NCI-H2107 treated with DMSO at 0.1 percent for 48 hours (cell line): ENCODE data around the gene PTPRT.

Source experiments
- DNase-seq: peaks from one replicate; lab custom pipeline; 2025; ENCODE audit not compliant: unreplicated experiment; lab: John Stamatoyannopoulos, UW

The PTPRT gene

GRCh38 chr20:42740226-42740870 lies 449.4 kb downstream of the PTPRT start:
- DNase-seq: no peak

DNA sequence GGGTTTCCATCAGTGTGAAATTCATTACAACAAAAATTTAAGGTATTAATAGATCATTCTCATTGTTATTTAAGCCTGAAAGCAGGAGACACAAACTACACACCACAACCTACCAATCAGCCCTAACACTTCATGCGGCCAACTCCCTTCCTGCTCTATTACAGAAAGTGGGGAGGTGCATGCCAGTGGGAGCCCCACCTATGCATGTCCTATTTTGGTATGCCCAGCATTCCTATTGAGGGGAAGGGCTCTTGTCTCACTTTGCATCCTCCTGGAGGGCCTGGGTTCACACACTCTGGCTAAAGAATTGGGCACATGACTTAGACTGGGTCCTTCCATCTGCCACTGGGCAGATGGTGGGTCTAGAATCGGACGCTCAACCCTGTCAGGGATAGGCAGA lies 450.0 kb downstream of the PTPRT start:
- no peak for DNase-seq

DNA sequence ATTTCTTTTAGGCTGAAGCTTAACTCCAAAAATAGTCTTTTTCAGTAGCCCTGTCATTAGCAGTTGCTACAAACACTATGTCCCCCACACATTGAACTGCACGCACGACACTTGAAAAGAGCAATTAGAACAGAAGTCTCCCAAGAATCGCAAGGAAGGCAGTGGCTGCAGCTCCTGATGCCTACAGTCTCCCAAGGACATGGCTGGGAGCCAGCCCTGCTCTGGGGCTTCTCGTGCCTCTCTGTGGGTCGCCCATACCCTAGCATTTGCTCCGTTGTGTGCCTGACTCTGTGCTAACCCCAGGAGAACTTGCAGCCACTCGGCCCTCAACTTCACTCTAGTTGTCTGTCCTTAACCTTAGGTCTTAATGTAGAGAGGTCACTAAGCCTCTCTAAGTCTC lies 454.2 kb downstream of the PTPRT start:
- no peak for DNase-seq

DNA sequence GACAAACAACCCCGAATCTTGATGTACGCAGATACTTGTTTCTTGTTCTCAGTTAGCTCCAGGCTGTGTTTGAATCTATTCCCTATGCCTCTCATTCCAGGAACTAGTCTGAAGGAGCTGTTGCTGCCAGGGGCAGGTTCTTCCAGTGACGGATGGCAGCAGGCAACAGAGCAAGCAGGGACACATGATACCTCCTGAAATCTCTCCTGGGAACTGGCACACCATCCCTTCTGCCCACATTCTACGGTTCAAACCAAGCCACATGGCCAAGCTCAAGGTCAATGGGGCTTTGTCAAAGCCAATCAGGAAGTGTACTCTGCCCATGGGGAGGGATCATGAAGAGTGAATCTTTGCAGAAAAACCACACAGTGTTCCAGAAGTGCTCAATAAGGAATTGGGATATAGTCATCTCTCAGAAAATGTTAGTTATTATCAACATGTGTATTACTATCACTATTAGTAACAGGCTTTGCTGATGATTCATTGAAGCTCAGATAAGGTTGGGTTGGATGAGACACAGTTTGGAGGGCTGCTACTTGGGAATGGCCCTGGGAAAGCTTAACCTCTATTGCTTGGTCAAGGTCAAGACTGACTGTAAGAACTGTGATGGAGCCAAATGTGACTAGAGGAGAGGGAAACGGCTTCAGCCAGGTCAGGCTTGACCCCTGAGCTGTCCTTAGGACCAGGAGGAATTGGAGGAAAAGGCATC lies 454.9 kb downstream of the PTPRT start:
- DNase-seq: no peak

DNA sequence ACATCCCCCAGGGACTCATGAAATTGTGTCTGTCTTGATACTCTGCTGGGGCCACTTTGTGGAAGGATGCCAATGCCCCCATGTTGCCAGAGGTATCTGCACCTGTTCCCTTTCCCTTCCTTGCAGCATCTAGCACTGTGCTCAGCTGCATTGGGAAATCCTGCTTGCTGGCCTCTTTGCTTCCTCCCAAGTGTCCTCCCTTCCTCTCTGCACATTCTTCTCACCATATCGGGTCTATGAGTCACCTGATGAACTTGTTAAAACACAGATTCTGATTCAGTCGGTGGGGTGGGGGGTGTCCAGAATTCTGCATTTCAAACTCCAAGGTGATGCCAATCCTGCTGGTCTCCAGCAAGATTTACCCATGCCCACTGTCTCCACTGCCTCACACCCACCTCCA lies 467.8 kb downstream of the PTPRT start:
- DNase-seq: no peak

DNA sequence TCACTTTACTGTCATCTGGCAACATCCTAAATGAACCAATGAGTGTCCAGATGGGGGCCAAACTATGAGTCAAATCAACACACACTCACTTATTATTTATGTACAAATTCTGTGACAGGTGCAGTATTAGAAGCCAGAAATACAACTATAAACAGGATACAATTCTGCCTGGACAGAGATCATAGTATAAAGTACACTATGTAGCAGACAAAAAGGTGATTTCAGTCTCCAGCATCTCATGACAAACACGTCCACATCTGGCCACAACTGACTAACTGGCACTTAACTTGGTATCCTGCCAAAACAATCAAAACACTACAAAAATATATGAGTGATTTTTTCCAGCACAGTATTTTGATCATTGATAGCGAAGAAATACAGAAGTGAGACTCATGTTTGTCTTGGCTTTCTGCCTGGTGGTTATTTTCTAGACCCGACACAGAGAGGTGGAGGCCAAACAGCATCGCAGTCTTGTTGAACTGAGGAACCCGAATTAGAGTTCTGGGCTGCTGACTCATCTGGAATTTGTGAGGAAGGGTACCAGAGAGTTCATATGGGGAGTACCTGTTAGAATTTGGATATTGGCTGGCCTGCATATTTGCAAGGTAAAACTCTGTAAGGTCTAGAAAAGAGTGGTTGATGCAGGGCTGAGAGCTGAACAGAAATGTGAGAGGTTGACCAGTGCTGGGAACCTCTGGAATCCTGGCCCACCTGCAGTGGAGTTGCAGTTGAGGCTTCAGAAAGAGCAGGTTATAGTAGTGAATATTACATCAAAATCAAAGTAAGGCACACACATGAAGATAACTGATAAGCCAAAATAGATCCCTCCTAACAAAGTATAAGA lies 475.2 kb downstream of the PTPRT start:
- DNase-seq: no peak

DNA sequence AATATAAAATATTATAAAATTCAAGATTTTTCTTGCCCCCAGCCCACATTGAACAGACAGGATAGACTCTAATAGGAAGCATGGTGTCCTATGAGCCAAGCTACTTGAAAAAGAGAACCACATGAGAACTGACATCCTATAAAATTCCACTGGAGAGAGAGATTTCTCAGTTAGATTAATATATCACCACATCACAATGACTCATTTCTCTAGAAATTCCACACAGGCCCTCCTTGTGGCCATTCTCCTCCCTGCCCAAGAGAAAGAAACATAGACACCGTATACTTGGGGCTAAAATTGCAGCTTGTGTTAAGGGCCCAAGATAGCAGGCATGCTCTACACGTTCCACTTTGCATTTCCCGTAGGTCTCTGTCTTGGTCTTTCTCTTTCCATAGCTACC lies 481.4 kb downstream of the PTPRT start:
- DNase-seq: no peak

- no peak for DNase-seq
These were observed 482.9 kb downstream of the PTPRT start for GRCh38 chr20:42706759-42707158.

- no peak for DNase-seq
These were observed 484.2 kb downstream of the PTPRT start for GRCh38 chr20:42705550-42705949.

GRCh38 chr20:42703744-42704143 lies 486.0 kb downstream of the PTPRT start:
- no peak for DNase-seq

DNA sequence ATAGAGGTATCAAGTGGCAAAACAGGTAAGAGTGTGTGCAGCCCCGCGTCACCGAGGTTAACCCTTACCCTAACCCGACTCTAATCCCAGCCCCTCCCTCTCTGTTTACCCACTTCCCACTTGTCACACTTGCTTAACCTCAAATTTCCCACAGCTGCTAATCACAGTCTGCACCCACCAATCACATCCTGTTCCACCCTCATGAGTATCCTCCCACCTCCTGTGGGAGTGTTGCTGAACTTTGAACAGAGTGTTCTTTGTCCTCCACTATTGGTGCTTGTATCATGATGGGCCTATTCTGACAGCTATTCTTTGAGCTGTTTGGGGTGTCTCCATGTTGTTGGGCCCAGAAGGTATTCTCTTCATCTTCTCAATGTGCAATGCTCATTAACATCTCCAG lies 487.8 kb downstream of the PTPRT start:
- no peak for DNase-seq

DNA sequence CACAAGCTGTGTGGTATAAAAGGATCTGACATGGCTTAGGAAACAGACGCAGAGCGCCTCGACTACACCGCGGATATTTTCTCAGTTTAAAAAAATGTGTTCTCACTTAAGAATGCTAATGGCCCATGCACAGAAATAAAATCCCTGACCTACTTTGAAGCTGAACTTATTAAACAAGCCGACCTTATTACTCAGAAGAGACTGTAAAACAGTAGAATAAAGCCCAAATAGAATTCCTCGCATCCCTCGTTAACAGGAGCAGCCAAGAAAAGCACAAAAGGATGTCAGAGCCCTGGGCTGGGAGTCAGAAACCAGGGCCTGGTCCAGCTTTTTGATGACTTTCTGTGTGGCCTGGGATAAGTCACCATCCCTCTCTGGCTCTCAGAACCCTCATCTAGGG lies 489.3 kb downstream of the PTPRT start:
- DNase-seq: no peak

DNA sequence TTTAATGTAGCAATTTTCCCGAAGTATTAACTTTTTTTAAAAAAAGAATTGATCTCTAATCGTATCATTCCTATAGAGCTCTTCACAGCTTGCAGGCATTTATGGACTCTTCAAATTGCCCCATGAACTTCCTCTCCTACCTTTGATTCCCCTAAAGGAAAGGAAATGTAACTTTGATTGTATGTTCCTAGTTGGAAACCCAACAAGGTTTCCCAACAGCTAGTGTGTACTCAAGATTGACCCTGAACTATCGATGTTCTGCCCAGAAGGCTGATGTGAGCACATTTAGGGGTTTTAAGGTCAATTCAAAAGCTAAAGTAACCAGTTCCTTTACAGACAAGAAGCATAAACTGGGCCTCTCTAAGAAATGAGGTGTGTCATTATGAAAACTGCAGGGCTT lies 491.7 kb downstream of the PTPRT start:
- no peak for DNase-seq

GRCh38 chr20:42690842-42691437 lies 498.8 kb downstream of the PTPRT start:
- DNase-seq: no peak

DNA sequence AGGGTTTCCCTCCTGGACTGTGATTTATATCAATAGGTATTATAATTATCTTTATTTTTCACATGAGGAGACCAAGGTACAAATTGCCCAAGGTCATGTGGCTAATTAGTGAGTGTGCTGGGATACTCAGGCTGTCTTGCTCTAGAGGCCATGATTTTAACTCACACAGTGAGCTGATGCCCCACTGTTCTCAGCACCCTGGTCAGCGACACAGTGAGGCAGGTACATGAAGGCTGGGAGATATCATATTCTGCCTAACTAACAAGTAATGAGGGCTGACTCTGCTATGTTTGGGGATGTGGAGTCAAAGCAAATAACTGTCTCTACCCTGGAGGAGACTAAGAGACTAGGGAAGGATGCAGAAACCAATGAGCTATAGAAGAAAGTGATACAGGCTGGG lies 501.1 kb downstream of the PTPRT start:
- DNase-seq: no peak

- DNase-seq: no peak
These were observed 503.6 kb downstream of the PTPRT start for GRCh38 chr20:42686057-42686456.

GRCh38 chr20:42678895-42679294 lies 510.8 kb downstream of the PTPRT start:
- no peak for DNase-seq

DNA sequence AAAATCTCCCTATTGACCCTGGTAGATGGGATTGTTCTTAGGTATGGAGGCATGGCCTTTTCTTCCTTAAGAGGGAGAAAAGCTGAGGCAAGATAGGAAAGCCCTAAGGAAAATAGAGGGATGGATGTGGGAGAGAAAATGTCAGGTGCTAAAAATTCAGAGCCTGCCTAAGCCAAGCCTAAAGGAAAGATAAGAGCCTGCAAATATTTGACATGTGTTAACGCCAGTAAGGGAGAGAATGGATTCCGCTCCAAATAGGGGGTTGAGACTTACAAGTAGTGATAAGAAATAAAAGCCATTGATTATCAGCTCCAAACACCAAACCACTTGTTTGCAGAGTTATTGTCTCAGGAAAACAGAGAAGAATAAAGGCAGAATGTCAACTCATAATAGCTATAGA lies 533.6 kb downstream of the PTPRT start:
- DNase-seq: no peak

DNA sequence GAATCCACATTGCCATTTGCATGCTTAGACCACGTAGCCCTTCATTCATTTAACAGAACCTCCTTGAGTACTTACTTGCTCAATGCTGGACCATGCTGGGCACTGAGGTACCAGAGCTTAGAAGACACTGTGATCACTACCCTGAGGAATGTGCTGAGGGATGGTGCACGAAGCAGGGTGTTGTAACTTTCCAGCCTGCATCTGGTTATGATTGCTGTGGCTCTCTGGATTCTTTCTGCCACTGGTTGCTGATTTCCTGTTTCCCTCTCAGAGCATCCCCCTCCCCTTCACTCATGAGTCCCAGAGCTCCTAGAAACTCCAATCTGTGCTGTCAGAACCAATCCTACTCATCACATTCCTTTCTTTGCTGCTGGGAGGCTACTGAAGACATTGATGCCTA lies 537.4 kb downstream of the PTPRT start:
- DNase-seq: no peak

DNA sequence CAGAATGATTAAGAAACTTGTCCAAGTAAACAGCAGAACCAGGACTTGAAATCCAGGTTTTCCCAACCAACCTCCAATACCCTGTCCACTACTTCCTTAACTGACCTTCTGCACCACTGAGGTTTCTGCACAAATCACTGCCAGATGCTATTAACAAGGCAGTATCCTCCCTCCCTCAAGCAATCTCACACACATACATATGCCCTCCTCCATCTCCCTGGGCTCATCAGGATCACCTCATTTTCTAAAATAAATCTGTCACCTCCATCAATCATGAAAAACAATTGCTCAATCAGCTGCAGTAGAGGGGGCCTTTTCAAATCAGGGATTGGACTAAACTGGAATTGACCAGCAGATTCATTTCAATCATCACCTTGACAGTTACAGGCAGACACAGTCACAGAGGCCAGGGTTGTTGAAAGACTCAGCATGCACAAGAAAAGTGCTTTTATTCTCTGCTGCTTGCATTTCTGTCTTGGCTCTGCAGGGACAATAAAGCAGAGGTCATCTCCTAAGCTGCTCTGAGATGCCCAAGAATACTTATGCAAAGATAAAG lies 539.4 kb downstream of the PTPRT start:
- DNase-seq: no peak

DNA sequence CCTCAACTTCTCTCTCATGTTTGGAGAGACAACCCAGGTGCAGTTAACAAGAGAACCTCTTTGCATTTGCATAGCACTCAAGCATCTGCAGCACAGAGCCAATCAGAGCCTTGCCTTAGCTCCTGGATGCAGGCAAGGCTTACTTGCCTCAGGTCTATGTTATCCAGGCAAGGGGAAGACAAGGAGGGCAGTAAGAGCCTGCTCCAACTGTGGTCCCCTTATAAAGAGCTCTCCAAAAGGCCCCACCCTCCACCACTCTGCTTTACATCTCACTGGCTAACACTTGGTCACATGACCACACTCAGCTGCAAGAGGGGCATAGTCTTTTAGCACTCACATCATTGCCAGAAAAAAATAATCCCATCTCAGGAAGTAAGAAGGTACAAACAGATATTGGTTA lies 540.0 kb downstream of the PTPRT start:
- no peak for DNase-seq
